Calu3 (cell line): ENCODE results near the gene MADCAM1. TPM values are rescaled to one million over a fixed set of nuclear protein-coding genes. Genes with fewer than 3 reads are reported as not detected.

Experiments
- BruUV-seq: library from RNA; stranded (reverse); fragments of 400-500 nt; replicated peaks from 2 replicates; lab custom pipeline; 2021; lab: Mats Ljungman, UMichigan
- CTCF ChIA-PET: fragments of 300-600 bp; sonication (Branson Sonifier 250); formaldehyde crosslinking; loops from one replicate; lab custom pipeline; 2022; ENCODE audit warnings: antibody characterized with exemption; lab: Charles Lee
- DNase-seq: peaks from one replicate; pipeline ENCODE4 v3.0.0; 2022
- H3K27ac Mint-ChIP-seq: one replicate; pipeline ENCODE4 v1.8.0; 2022; ENCODE audit warnings: mixed read lengths; ENCODE audit not compliant: unreplicated experiment
- H3K27me3 Mint-ChIP-seq: one replicate; pipeline ENCODE4 v1.8.0; 2022; ENCODE audit warnings: mixed read lengths; ENCODE audit not compliant: unreplicated experiment
- H3K36me3 Mint-ChIP-seq: one replicate; pipeline ENCODE4 v1.8.0; 2022; ENCODE audit warnings: mild to moderate bottlenecking, moderate library complexity, mixed read lengths; ENCODE audit not compliant: insufficient read depth, unreplicated experiment
- H3K4me1 Mint-ChIP-seq: one replicate; pipeline ENCODE4 v1.8.0; 2022; ENCODE audit warnings: mild to moderate bottlenecking, low read depth, mixed read lengths; ENCODE audit not compliant: unreplicated experiment
- H3K4me3 Mint-ChIP-seq: one replicate; pipeline ENCODE4 v1.8.0; 2022; ENCODE audit warnings: mild to moderate bottlenecking, low read depth, moderate library complexity, mixed read lengths; ENCODE audit not compliant: unreplicated experiment
- H3K9me3 Mint-ChIP-seq: one replicate; pipeline ENCODE4 v1.8.0; 2022; ENCODE audit warnings: low read depth, mixed read lengths; ENCODE audit not compliant: unreplicated experiment
- CTCF ChIP-seq: fragments of 200-600 bp; IDR thresholded peaks from one replicate; pipeline ENCODE4 v1.8.0; 2022; ENCODE audit warnings: antibody characterized with exemption; ENCODE audit not compliant: unreplicated experiment
- intact Hi-C: fragments of 100-400 bp; cut with micrococcal nuclease; formaldehyde crosslinking; loops from one replicate; pipeline ENCODE4 v1.10.0; 2022; ENCODE audit not compliant: unreplicated experiment
- total RNA-seq: library from RNA; stranded (reverse); gene quantifications from 2 replicates; pipeline ENCODE4 v1.2.3, GENCODE V29; 2022

MADCAM1 gene
- total RNA-seq, 1 experiment from 2014 or later, result 0.47 TPM

- H3K9me3 Mint-ChIP-seq, result peaks cover 14% of the 10 kb centered on the region
- no TSS peak for BruUV-seq
- peaks cover 5% of the 10 kb centered on the region for H3K36me3 Mint-ChIP-seq
- TF ChIP-seq CTCF, result no peak
- no peak for DNase-seq
- peaks cover 7% of the 10 kb centered on the region for H3K4me1 Mint-ChIP-seq
- intact Hi-C loops, result no loop called here
- no peak overlapping the region for H3K27ac Mint-ChIP-seq
- H3K4me3 Mint-ChIP-seq, result no peak overlapping the region
- peaks cover 48% of the 10 kb centered on the region for H3K27me3 Mint-ChIP-seq
- CTCF ChIA-PET, result no interaction called here
Observed at GRCh38 chr19:482186-483041, 13.9 kb upstream of the MADCAM1 start.

GRCh38 chr19:483332-484072 is 12.8 kb upstream of the MADCAM1 start:
- Mint-ChIP-seq H3K27ac (no peak overlapping the region), H3K9me3 (peaks cover 14% of the 10 kb centered on the region), H3K36me3 (peaks cover 12% of the 10 kb centered on the region), H3K4me1 (peaks cover 7% of the 10 kb centered on the region), H3K4me3 (no peak overlapping the region), H3K27me3 (peaks cover 48% of the 10 kb centered on the region)
- no TSS peak for BruUV-seq
- intact Hi-C loops, result no loop called here
- no peak for TF ChIP-seq CTCF
- DNase-seq, result no peak
- CTCF ChIA-PET, result interaction anchor here (0.8 kb wide), 1 partner anchor 149 kb away, joined by 3 read pairs; no protein-coding TSS in a partner anchor

GRCh38 chr19:484494-484893 is 11.8 kb upstream of the MADCAM1 start:
- peaks cover 14% of the 10 kb centered on the region for H3K9me3 Mint-ChIP-seq
- no peak for TF ChIP-seq CTCF
- H3K27me3 Mint-ChIP-seq, result peaks cover 47% of the 10 kb centered on the region
- no peak for DNase-seq
- H3K4me1 Mint-ChIP-seq, result peaks cover 7% of the 10 kb centered on the region
- peaks cover 17% of the 10 kb centered on the region for H3K36me3 Mint-ChIP-seq
- H3K4me3 Mint-ChIP-seq, result no peak overlapping the region
- H3K27ac Mint-ChIP-seq, result no peak overlapping the region
- intact Hi-C loops, result no loop called here
- CTCF ChIA-PET, result interaction anchor here (0.8 kb wide), 1 partner anchor 150 kb away, joined by 3 read pairs; no protein-coding TSS in a partner anchor
- no TSS peak for BruUV-seq

- Mint-ChIP-seq H3K9me3 (peaks cover 13% of the 10 kb centered on the region), H3K4me1 (peaks cover 7% of the 10 kb centered on the region), H3K36me3 (peaks cover 17% of the 10 kb centered on the region), H3K27me3 (peaks cover 41% of the 10 kb centered on the region), H3K27ac (no peak overlapping the region), H3K4me3 (no peak overlapping the region)
- intact Hi-C loops, result no loop called here
- CTCF ChIA-PET, result interaction anchor here (0.7 kb wide), 1 partner anchor 25 kb away, joined by 3 read pairs; no protein-coding TSS in a partner anchor
- TF ChIP-seq CTCF, result no peak
- DNase-seq, result no peak
- BruUV-seq, result no TSS peak
Observed at GRCh38 chr19:485077-485476, 11.2 kb upstream of the MADCAM1 start.
